Loucy (cell line): ENCODE data around the gene ERICH2.
"Not testable (repeated sequence)": the region's sequence is repeated elsewhere in the genome, so short reads cannot be mapped to it uniquely, and the experiment has no call there.

Experiments used
- H2AFZ ChIP-seq: fragments of 200-600 bp; sonication (generic); 2 replicates; pipeline ENCODE4 v1.6.0; 2016; ENCODE audit warnings: antibody characterized with exemption, mild to moderate bottlenecking, low read length, moderate library complexity
- H3F3A ChIP-seq: fragments of 200-600 bp; 2 replicates; pipeline ENCODE4 v1.6.0; 2016; ENCODE audit warnings: antibody characterized with exemption, low read depth, mild to moderate bottlenecking
- H3K27me3 ChIP-seq: fragments of 200-600 bp; sonication (generic); 2 replicates; pipeline ENCODE4 v1.6.1; 2014; ENCODE audit warnings: low read length, mild to moderate bottlenecking; ENCODE audit not compliant: insufficient read depth, poor library complexity, severe bottlenecking
- H3K36me3 ChIP-seq: fragments of 200-600 bp; sonication (generic); 2 replicates; pipeline ENCODE4 v1.6.1; 2016; ENCODE audit warnings: low read length; ENCODE audit not compliant: insufficient read depth
- H3K4me1 ChIP-seq: fragments of 200-600 bp; sonication (generic); 2 replicates; pipeline ENCODE4 v1.5.1; 2014; ENCODE audit warnings: low read length, mild to moderate bottlenecking; ENCODE audit not compliant: insufficient read depth, poor library complexity, severe bottlenecking
- H3K4me2 ChIP-seq: fragments of 200-600 bp; sonication (generic); 2 replicates; pipeline ENCODE4 v1.6.0; 2014; ENCODE audit warnings: antibody characterized with exemption, low read length, low read depth, mild to moderate bottlenecking; ENCODE audit not compliant: poor library complexity, severe bottlenecking
- H3K4me3 ChIP-seq: fragments of 200-600 bp; sonication (generic); 2 replicates; pipeline ENCODE4 v1.5.1; 2014; ENCODE audit warnings: low read length, mild to moderate bottlenecking, mixed read lengths; ENCODE audit not compliant: poor library complexity, severe bottlenecking
- H3K79me2 ChIP-seq: fragments of 200-600 bp; sonication (generic); 2 replicates; pipeline ENCODE4 v1.6.1; 2014; ENCODE audit warnings: low read length; ENCODE audit not compliant: insufficient read depth
- H3K9ac ChIP-seq: fragments of 200-600 bp; sonication (generic); 2 replicates; pipeline ENCODE4 v1.6.0; 2014; ENCODE audit warnings: mild to moderate bottlenecking, low read depth, low read length, moderate library complexity; ENCODE audit not compliant: poor library complexity, severe bottlenecking
- H3K9me2 ChIP-seq: fragments of 200-600 bp; sonication (generic); replicated peaks from 2 replicates; pipeline ENCODE4 v1.6.1; 2016; ENCODE audit warnings: low read depth, low read length, mixed read lengths
- H3K9me3 ChIP-seq: fragments of 200-600 bp; sonication (generic); 2 replicates; pipeline ENCODE4 v1.6.1; 2014; ENCODE audit warnings: mild to moderate bottlenecking, antibody characterized with exemption, low read length, low read depth; ENCODE audit not compliant: insufficient read depth
- H4K20me1 ChIP-seq: fragments of 200-600 bp; sonication (generic); 2 replicates; pipeline ENCODE4 v1.6.0; 2014; ENCODE audit warnings: antibody characterized with exemption, low read length, mild to moderate bottlenecking; ENCODE audit not compliant: insufficient read depth, poor library complexity, severe bottlenecking
- EZH2phosphoT487 ChIP-seq: fragments of 200-600 bp; IDR thresholded peaks from 2 replicates; pipeline ENCODE4 v1.6.1; 2018; ENCODE audit warnings: antibody characterized with exemption, mild to moderate bottlenecking, moderate library complexity, borderline replicate concordance
- TF ChIP-seq, protein P1 (sequence below): fragments of 200-600 bp; sonication (generic); conservative IDR thresholded peaks from 2 replicates; pipeline ENCODE4 v1.5.1; 2014; ENCODE audit warnings: mild to moderate bottlenecking, antibody characterized with exemption, low read length

Gene ERICH2

DNA sequence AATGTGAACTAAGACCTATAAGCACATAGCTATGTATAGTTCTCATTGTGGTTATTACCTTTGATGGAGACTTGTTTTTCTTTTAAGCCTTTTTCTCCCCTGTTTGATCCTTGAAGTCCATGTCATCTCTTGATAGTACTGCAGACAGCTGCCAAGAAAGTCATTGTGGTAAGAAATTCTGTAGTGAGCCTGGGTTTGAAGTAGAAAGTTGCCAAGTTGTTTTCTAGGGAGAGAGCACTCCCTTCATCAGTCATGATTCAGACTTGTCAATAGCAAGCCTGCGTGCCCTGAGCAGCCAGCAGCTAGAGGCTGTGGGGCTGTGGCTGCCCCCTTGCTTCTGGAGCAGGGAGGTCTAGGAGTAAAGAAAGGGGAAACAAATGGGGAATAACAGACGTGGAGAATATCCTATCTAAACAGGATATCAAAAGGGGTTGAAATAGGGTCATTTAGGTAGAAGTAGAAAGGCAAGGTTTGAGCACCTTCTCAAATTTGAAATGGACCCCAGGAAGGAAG, 46.7 kb upstream of the ERICH2 start:
- no peaks in the 10 kb centered on the region for H4K20me1 ChIP-seq
- H3K27me3 ChIP-seq, result no peaks in the 10 kb centered on the region
- TF ChIP-seq, protein P1, sequence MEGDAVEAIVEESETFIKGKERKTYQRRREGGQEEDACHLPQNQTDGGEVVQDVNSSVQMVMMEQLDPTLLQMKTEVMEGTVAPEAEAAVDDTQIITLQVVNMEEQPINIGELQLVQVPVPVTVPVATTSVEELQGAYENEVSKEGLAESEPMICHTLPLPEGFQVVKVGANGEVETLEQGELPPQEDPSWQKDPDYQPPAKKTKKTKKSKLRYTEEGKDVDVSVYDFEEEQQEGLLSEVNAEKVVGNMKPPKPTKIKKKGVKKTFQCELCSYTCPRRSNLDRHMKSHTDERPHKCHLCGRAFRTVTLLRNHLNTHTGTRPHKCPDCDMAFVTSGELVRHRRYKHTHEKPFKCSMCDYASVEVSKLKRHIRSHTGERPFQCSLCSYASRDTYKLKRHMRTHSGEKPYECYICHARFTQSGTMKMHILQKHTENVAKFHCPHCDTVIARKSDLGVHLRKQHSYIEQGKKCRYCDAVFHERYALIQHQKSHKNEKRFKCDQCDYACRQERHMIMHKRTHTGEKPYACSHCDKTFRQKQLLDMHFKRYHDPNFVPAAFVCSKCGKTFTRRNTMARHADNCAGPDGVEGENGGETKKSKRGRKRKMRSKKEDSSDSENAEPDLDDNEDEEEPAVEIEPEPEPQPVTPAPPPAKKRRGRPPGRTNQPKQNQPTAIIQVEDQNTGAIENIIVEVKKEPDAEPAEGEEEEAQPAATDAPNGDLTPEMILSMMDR, result no peak
- no peak for TF ChIP-seq EZH2phosphoT487
- H3K9me3 ChIP-seq, result no peaks in the 10 kb centered on the region
- H3K4me1 ChIP-seq, result no peaks in the 10 kb centered on the region
- no peaks in the 10 kb centered on the region for H3K79me2 ChIP-seq
- no peak overlapping the region for H3K4me3 ChIP-seq
- H3K9me2 ChIP-seq, result no peaks in the 10 kb centered on the region
- H3K4me2 ChIP-seq, result no peak overlapping the region
- no peaks in the 10 kb centered on the region for H3K36me3 ChIP-seq
- H2AFZ ChIP-seq, result no peak overlapping the region
- H3F3A ChIP-seq, result no peaks in the 10 kb centered on the region
- H3K9ac ChIP-seq, result no peak overlapping the region

DNA sequence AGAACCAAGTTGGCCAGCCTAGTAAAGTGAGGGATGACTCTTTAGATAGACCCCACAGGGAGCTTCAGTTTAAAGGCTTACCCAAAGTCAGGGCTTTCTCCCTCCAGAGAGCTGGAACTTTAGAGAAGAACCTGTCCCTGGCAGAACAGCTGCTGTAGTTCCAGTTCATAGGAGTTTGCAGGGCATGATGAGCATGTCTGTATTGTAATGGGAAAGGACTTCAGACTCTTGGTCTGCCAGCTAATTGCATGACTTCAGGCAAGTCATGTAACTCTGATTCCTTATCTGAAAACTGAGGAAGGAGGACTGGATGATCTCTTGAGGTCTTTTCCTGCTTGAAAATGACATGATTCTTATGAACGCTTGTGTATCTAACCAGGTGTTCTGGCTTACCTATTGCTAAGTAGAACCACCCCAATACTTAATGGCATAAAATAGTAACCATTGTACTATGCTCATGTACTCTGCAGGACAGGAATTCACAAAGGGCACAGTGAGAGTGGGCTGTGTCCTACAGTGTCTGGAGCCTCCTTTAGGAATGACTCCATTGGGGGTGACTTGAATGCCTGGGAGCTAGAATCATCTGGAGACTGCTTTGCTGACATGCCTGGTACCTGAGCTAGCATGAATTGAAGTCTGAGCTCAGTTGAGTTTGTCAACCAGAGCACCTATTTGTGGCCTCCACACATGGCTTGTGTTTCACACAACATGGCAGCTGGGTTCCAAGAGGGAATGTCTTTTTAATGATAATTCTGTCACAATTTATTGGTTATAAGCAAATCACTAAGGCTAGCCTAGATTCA, 36.2 kb upstream of the ERICH2 start:
- Histone ChIP-seq H2AFZ (no peak overlapping the region), H3F3A (no peaks in the 10 kb centered on the region), H3K9me2 (no peaks in the 10 kb centered on the region)

DNA sequence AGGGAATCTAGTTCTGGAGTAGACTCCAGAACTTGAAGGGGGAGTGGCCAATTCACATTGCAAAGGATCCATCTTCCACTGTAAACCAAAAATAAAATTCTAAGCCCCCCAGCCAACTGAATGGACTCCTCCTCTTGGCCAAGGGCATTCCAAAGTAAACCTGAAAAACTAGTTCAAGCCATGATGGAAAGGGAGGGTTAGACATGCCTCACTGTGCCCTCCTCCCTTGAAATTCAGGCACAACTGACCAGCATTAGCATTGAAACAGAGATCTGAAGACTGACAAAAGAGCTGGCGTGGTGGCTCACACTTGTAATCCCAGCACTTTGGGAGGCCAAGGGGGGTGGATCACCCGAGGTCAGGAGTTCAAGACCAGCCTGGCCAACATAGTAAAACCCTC, 35.6 kb upstream of the ERICH2 start:
- not testable (repeated sequence) for H3F3A ChIP-seq, H3K36me3 ChIP-seq, H4K20me1 ChIP-seq, H3K4me2 ChIP-seq, H3K9ac ChIP-seq, H3K9me2 ChIP-seq, H3K9me3 ChIP-seq, H3K4me1 ChIP-seq, H3K79me2 ChIP-seq, H3K27me3 ChIP-seq, H3K4me3 ChIP-seq, H2AFZ ChIP-seq

More for the DNA sequence above, 36.2 kb upstream of the ERICH2 start:
- no peaks in the 10 kb centered on the region for H3K9me3 ChIP-seq
- no peak overlapping the region for H3K9ac ChIP-seq
- H3K79me2 ChIP-seq, result no peaks in the 10 kb centered on the region
- TF ChIP-seq, protein P1, result no peak
- TF ChIP-seq EZH2phosphoT487, result no peak
- no peaks in the 10 kb centered on the region for H3K36me3 ChIP-seq
- H3K4me2 ChIP-seq, result no peak overlapping the region
- H3K4me3 ChIP-seq, result no peak overlapping the region
- H3K4me1 ChIP-seq, result no peaks in the 10 kb centered on the region
- no peaks in the 10 kb centered on the region for H3K27me3 ChIP-seq
- H4K20me1 ChIP-seq, result no peaks in the 10 kb centered on the region

DNA sequence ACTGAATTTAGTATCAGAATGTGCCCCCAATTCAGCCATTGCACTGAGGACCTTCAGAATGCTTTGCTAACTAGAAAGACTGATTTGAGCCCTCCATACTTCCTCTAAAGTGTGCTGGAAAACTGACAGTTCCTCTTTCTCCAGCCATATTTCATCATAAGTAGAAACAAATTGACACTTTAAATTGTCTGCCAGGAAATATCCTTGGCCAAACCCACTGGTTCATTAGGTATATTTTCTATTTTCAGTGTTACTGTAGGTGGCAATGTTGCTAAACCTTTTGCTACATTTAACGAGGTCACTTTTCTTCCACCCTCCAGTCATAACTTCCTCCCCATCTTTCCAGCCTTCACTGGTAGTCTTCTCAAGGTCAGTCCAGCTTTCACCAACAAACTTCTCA, 33.5 kb upstream of the ERICH2 start:
- no peaks in the 10 kb centered on the region for H3K79me2 ChIP-seq
- no peaks in the 10 kb centered on the region for H3F3A ChIP-seq
- H3K27me3 ChIP-seq, result no peaks in the 10 kb centered on the region
- H3K4me1 ChIP-seq, result no peaks in the 10 kb centered on the region
- H3K9me2 ChIP-seq, result no peaks in the 10 kb centered on the region
- no peak overlapping the region for H3K4me2 ChIP-seq
- H4K20me1 ChIP-seq, result no peaks in the 10 kb centered on the region
- TF ChIP-seq, protein P1, result peak; percentile 48
- no peak for TF ChIP-seq EZH2phosphoT487
- no peak overlapping the region for H3K4me3 ChIP-seq
- H3K9me3 ChIP-seq, result no peaks in the 10 kb centered on the region
- H2AFZ ChIP-seq, result no peak overlapping the region
- no peaks in the 10 kb centered on the region for H3K36me3 ChIP-seq
- H3K9ac ChIP-seq, result no peak overlapping the region
